Endothelial cell of umbilical vein (primary cell): ENCODE measurements around the gene ZNF3. TPM values are rescaled to one million over a fixed set of nuclear protein-coding genes. Genes with fewer than 3 reads are reported as not detected.

ENCODE experiments used
- BruUV-seq: library from RNA; stranded (reverse); fragments of 400-500 nt; replicated peaks from 2 replicates; lab custom pipeline; 2021; lab: Mats Ljungman, UMichigan
- CTCF ChIA-PET: fragments of 300-600, 350-600 bp; sonication (Branson Sonifier 250); formaldehyde crosslinking; loops from one replicate; lab custom pipeline; 2021; ENCODE audit warnings: antibody characterized with exemption, inconsistent platforms; lab: Charles Lee
- POLR2A ChIA-PET: fragments of 300-600, 350-600 bp; sonication (Branson Sonifier 250); formaldehyde crosslinking; loops from one replicate; lab custom pipeline; 2021; ENCODE audit warnings: antibody characterized with exemption, inconsistent platforms; lab: Charles Lee
- DNase-seq: peaks from one replicate; pipeline ENCODE4 v3.0.0-alpha.2; 2011; ENCODE audit warnings: low read depth, low spot score
- FAIRE-seq: peaks from 2 replicates; lab custom pipeline; 2011; peaks lifted over from hg19 to GRCh38; lab: Jason Lieb, UNC
- H2AFZ ChIP-seq: 2 replicates; pipeline ENCODE4 v1.6.0; 2012; ENCODE audit warnings: low read depth, low read length, control low read depth, inconsistent platforms
- H3K27ac ChIP-seq: 2 replicates; pipeline ENCODE4 v1.5.1; 2011; ENCODE audit warnings: low read depth, mild to moderate bottlenecking, control low read depth, low read length, moderate library complexity; ENCODE audit not compliant: insufficient read depth
- H3K27me3 ChIP-seq, 2 experiments: 2 replicates each; pipeline versions ENCODE4 v1.6.0 to v1.6.1; 2011; ENCODE audit warnings: low read length in 2 of 2, mixed read lengths in 1 of 2; ENCODE audit not compliant: control insufficient read depth in 2 of 2, insufficient read depth in 2 of 2
- H3K36me3 ChIP-seq, 2 experiments: 2 replicates in 1 of 2; 3 replicates in 1 of 2; pipeline ENCODE4 v1.5.1; 2011; ENCODE audit warnings: low read length in 2 of 2, mild to moderate bottlenecking in 1 of 2, moderate library complexity in 1 of 2; ENCODE audit not compliant: control insufficient read depth in 2 of 2, insufficient read depth in 2 of 2; ENCODE audit errors: extremely low read depth in 1 of 2
- H3K4me1 ChIP-seq: 3 replicates; pipeline ENCODE4 v1.5.1; 2011; ENCODE audit warnings: mild to moderate bottlenecking, low read length; ENCODE audit not compliant: control insufficient read depth, insufficient read depth; ENCODE audit errors: extremely low read depth
- H3K4me2 ChIP-seq: 2 replicates; pipeline ENCODE4 v1.6.1; 2011; ENCODE audit warnings: low read length, control low read depth, mixed read lengths; ENCODE audit not compliant: insufficient read depth
- H3K4me3 ChIP-seq, 3 experiments: fragments of 200-600 bp in 1 of 3; sonication (generic), shearing (Covaris generic) in 1 of 3; replicated peaks in 1 of 3; 2 replicates each; pipeline ENCODE4 v1.5.1; 2011 to 2016; ENCODE audit warnings: control low read depth in 3 of 3, low read length in 3 of 3, mild to moderate bottlenecking in 2 of 3, inconsistent platforms in 1 of 3, low read depth in 1 of 3, moderate library complexity in 1 of 3; ENCODE audit not compliant: insufficient read depth in 1 of 3
- H3K79me2 ChIP-seq: 2 replicates; pipeline ENCODE4 v1.6.0; 2012; ENCODE audit warnings: low read length, inconsistent platforms; ENCODE audit not compliant: control insufficient read depth, insufficient read depth
- H3K9ac ChIP-seq: replicated peaks from 2 replicates; pipeline ENCODE3; 2011; ENCODE audit warnings: low read length, control low read depth; ENCODE audit not compliant: insufficient read depth; ENCODE audit errors: extremely low read depth
- H3K9me1 ChIP-seq: replicated peaks from 3 replicates; pipeline ENCODE4 v1.6.0; 2011; ENCODE audit warnings: mild to moderate bottlenecking, low read length; ENCODE audit not compliant: control insufficient read depth, insufficient read depth; ENCODE audit errors: extremely low read depth
- H3K9me3 ChIP-seq: replicated peaks from 2 replicates; pipeline ENCODE4 v1.5.1; 2012; ENCODE audit warnings: low read length, inconsistent platforms; ENCODE audit not compliant: control insufficient read depth, insufficient read depth
- H4K20me1 ChIP-seq: replicated peaks from 2 replicates; pipeline ENCODE3; 2011; ENCODE audit warnings: mild to moderate bottlenecking, low read length; ENCODE audit not compliant: control insufficient read depth, insufficient read depth; ENCODE audit errors: extremely low read depth
- POLR2A ChIP-seq: IDR thresholded peaks from 2 replicates; pipeline ENCODE4 v1.6.1; 2012; ENCODE audit warnings: low read depth, mild to moderate bottlenecking, control low read depth, low read length
- POLR2AphosphoS5 ChIP-seq: IDR thresholded peaks from 2 replicates; pipeline ENCODE4 v1.6.1; 2012; ENCODE audit warnings: low read depth, mild to moderate bottlenecking, control low read depth, low read length, moderate library complexity; ENCODE audit not compliant: insufficient read depth
- dilution Hi-C: fragments of 300-500 bp; cut with MboI; formaldehyde crosslinking; loops from one replicate; pipeline ENCODE4 v1.15.0; 2019; ENCODE audit warnings: low sequenced_read_pairs; ENCODE audit not compliant: extremely low pct_ligation_motif_present
- intact Hi-C: fragments of 100-400 bp; cut with micrococcal nuclease; formaldehyde crosslinking; loops from one replicate; pipeline ENCODE4 v1.10.0; 2022
- polyA plus RNA-seq, 4 experiments: library from polyadenylated mRNA; depleted of rRNA in 3 of 4; stranded (reverse) in 3 of 4; unstranded in 1 of 4; fragments of >200 nt; gene quantifications; 2 replicates each; pipeline versions ENCODE4 v1.2.1 to v1.2.3, GENCODE V29; 2011 to 2012; ENCODE audit warnings: missing spikeins in 1 of 4
- total RNA-seq: library from RNA; stranded (reverse); gene quantifications from 2 replicates; pipeline ENCODE4 v1.2.3, GENCODE V29; 2021
- TF ChIP-seq, protein P1 (sequence below), 2 donors: IDR thresholded peaks; 1 replicate in 1 of 2; 2 replicates in 1 of 2; pipeline ENCODE4 v1.5.1; 2011; ENCODE audit warnings: low read length in 2 of 2, mild to moderate bottlenecking in 2 of 2, moderate library complexity in 2 of 2, control low read depth in 1 of 2, inconsistent platforms in 1 of 2, low read depth in 1 of 2; ENCODE audit not compliant: insufficient read depth in 1 of 2; ENCODE audit errors: extremely low read depth in 1 of 2

Gene ZNF3
- total and polyA plus RNA-seq, 2 donors (not counting 3 experiments of a cell fraction or from before 2014, with no cell fraction given) = 21.8 to 30.9 TPM

DNA sequence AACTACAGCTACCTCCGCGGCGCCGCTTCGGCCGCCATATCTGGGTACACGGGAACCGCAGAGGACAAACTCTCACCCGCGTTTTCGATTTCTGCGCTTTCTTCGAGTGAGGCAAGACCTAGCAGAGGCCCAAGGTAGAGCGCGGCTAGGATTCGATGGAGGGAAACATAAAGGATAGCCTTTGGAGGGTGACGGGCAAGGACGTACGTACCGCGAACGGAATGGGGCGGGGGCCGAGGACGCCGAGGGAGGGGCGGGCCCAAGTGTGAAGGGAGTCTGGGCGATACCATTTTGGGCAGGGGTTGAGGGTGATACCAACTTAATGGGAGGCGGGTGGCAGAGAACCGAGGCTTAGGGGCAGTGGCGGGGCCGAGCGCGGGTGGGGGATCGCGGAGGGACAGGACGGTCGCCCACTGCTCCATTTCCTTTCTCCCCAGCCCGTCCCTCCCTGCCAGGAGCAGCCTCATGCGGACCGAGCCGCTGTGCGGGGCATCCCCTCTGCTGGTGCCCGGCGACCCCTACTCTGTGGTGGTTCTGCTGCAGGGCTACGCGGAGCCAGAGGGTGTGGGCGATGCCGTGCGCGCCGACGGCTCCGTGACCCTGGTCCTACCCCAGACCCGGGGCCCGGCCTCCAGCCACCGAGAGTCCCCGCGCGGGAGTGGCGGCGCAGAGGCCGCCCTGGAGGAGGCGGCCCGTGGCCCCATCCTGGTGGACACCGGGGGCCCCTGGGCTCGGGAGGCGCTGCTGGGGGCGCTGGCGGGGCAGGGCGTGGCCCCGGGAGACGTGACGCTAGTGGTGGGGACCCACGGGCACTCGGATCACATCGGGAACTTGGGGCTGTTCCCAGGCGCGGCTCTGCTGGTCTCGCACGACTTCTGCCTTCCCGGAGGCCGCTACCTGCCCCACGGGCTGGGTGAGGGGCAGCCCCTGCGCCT lies 45.7 kb upstream of the ZNF3 start, which contains the start of gene MBLAC1:
Gene MBLAC1, plus strand, starts transcription at position 37 of the 935 bp plus-strand sequence. Its CDS starts 429 bp downstream, at position 466.
- H3K4me1 ChIP-seq = peaks cover 11% of the 10 kb centered on the region
- no peaks in the 10 kb centered on the region for H3K27me3 ChIP-seq
- TF ChIP-seq POLR2AphosphoS5 (peak; percentile 88), POLR2A (peak; percentile 92)
- TF ChIP-seq, protein P1, sequence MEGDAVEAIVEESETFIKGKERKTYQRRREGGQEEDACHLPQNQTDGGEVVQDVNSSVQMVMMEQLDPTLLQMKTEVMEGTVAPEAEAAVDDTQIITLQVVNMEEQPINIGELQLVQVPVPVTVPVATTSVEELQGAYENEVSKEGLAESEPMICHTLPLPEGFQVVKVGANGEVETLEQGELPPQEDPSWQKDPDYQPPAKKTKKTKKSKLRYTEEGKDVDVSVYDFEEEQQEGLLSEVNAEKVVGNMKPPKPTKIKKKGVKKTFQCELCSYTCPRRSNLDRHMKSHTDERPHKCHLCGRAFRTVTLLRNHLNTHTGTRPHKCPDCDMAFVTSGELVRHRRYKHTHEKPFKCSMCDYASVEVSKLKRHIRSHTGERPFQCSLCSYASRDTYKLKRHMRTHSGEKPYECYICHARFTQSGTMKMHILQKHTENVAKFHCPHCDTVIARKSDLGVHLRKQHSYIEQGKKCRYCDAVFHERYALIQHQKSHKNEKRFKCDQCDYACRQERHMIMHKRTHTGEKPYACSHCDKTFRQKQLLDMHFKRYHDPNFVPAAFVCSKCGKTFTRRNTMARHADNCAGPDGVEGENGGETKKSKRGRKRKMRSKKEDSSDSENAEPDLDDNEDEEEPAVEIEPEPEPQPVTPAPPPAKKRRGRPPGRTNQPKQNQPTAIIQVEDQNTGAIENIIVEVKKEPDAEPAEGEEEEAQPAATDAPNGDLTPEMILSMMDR (IDR thresholded peaks at IDR 0.05; ENCODE audit: extremely low read depth in 1 of 2, insufficient read depth in 1 of 2, low read depth in 1 of 2, low read length in 2 of 2) = no peak
- H4K20me1 ChIP-seq = no peaks in the 10 kb centered on the region
- no TSS peak for BruUV-seq
- DNase-seq (peak; percentile 88), FAIRE-seq (peak; percentile 89)
- H3K9me1 ChIP-seq = no peaks in the 10 kb centered on the region
- dilution Hi-C loops = no loop called here
- H3K79me2 ChIP-seq = no peaks in the 10 kb centered on the region
- intact Hi-C loops = loop anchor here (2.0 to 5.0 kb wide), 2 partner anchors 40 to 135 kb away; no protein-coding TSS in a partner anchor
- H3K4me3 ChIP-seq = peak within 1 kb of the TSS; percentile 86 to 96 (median 93)
- peak within 1 kb of the TSS; percentile 89 for H3K4me2 ChIP-seq
- H3K9me3 ChIP-seq = no peaks in the 10 kb centered on the region
- H2AFZ ChIP-seq = peak within 1 kb of the TSS; percentile 96
- ChIA-PET POLR2A (interaction anchor here (0.7 kb wide), 1 partner anchor 302 kb away, joined by 3 read pairs; the partner anchor contains the start of gene MEPCE), CTCF (interaction anchor here (0.9 to 2.8 kb wide), 6 partner anchors 26 to 214 kb away, joined by 3 to 13 read pairs (median 5); partner anchors contain the start of genes AP4M1 and MCM7)
- peak within 1 kb of the TSS; percentile 94 for H3K27ac ChIP-seq
- H3K36me3 ChIP-seq = peaks cover 0 to 2% of the 10 kb centered on the region in 2 experiments
- H3K9ac ChIP-seq = peak within 1 kb of the TSS; percentile 99
